ENCODE results near the gene STT3A.

GRCh38 chr11:125593114-125593820, 615 bp downstream of the STT3A start:
- TF ChIP-seq CTCF (IDR thresholded peaks at IDR 0.05) (no peak), POLR2A (IDR thresholded peaks at IDR 0.05) (no peak)

Measured in testis (tissue), 2 donors.